ENCODE measurements around the gene CLEC4G. TPM values are rescaled to one million over a fixed set of nuclear protein-coding genes. Genes with fewer than 3 reads are reported as not detected.

CLEC4G gene, protein sequence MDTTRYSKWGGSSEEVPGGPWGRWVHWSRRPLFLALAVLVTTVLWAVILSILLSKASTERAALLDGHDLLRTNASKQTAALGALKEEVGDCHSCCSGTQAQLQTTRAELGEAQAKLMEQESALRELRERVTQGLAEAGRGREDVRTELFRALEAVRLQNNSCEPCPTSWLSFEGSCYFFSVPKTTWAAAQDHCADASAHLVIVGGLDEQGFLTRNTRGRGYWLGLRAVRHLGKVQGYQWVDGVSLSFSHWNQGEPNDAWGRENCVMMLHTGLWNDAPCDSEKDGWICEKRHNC
- total RNA-seq (2022; extraction: Qiagen RNA extraction): not detected in 5 replicates

DNA sequence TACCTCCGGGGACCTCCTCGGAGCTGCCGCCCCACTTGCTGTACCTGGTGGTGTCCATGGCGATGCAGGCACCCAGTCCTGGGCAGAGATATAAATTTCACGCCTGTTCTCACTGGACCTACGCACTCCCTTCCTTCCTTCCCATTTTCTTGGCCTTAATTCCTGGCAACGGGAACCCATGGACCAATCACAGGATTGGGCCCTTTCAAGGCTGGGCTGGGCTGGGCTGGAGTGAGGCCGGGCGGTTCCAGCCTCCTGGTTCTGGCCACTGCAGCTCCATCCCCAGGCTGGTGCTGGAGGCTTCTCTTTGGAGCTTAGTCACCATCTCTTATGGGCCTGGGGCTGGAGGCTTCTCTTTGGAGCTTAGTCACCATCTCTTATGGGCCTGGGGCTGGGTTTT lies at the start of gene CLEC4G:
Gene CLEC4G, minus strand, starts transcription at position 66 of the 400 bp plus-strand sequence. Its CDS starts 8 bp downstream, at position 58.

DNA sequence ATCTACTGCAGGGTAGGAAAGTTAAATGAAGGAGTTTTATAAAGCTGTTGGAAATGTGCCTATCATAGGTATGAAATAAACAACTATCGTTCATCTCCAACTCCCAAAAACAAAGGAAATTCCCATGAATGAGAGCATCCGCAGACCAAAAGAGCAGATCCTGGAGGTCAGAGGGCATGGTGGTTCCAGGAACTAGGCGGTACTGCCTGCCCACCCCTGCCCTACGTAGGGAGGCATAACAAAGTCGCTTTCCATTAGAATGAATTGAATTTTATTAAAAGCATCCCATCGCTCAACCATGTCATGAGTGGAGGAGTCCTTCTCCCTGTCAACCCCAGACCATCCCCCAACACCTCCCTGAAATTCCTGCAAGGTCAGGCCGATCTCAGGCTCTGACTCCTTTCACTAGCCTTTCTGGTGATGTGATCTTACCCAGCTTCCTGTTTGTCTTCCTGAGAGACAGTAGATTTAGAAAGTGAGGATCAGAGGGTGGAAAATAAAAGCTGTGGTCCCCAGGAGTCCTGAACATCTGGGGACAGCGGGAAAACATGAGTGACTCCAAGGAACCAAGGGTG lies 30.9 kb upstream of the CLEC4G start, which contains the start of gene CLEC4M:
Gene CLEC4M, plus strand, starts transcription at position 525 of the 575 bp plus-strand sequence. Its CDS starts 24 bp downstream, at position 549.

DNA sequence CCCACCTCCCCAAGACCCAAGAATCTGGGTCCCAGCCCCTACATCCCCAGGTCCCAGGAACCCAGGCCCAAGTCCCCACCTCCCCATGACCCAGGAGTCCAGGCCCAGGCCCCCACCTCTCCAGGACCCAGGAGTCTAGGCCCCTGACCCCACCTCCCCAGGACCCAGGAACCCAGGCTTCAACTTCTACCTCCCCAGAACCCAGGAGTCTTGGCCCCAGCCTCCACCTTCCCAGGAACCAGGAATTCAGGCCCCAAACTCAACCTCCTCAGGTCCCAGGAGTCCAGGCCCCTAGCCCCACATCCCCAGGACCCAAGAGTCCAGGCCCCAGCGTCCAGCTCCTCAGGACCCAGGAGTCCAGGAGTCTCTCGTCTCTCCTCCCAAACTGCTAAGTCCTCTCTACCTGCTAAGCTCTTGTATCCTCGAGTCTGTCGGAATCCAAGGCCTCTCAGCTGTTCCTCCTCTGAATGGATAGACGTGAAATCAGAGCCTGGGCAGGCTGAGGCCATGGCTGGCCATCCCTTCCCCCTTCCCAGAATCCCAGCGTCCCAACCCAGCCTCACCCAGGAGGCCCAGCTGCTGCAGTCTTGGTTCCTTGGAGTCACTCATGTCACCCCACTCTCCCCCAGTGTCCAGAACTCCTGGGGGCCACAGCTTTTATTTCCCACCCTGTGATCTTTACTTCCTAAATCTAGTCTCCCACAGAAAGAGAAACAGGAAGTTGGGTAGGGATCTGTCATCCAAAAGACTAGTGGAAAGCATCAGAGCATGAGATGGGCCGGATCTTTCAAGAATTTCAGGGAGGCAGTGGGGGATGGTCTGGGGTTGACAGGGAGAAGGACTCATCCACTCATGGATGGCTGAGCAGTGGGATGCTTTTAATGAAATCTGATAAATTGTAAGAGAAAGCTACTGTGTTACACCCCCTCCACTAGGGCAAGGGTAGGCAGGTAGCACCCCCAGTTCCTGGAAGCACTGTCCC lies 15.3 kb upstream of the CLEC4G start, which contains the start of gene CD209:
Gene CD209, minus strand, starts transcription at position 632 of the 982 bp plus-strand sequence. Its CDS starts 23 bp downstream, at position 609.

GRCh38 chr19:7701654-7702457 lies 30.1 kb downstream of the CLEC4G start, which contains the start of gene FCER2:
Gene FCER2, minus strand, starts transcription at chr19:7702131. Its CDS starts 2,371 bp downstream, at chr19:7699760.

DNA sequence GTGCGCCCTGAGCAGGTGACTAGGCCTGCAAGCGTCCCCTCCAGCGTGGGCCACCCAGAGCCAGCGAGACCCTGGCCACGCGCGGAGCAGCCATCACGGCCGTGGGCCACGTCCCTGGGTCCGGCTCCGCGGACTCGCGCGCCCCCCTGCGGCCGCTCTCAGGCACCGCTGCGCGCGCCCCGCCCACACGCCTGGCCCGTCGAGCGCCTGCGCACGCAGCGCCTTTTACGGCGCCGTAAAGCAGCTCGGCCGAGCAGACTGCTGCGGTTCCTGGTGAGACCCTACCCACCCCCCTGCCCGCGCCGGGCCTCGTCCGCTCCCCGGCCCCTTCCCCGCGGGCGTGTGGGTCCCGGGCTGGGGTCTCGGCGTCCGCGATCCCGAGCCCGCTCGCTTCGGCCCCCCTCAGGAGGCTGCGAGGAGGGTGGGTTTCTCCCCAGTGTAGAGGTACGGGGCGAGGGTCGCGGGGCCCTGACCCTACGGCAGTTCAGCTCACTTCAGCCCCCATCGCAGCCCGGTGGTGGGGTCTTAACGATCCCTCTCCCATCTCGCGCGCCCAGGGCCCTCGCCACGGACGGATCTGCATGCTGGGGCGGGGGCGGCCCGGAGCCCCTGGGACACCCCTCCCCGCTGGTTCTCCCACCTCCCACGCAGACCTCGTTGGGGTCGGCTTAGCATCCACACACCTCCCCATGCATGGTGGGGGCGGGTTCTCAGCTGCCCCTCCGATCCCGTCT lies 51.1 kb downstream of the CLEC4G start, which contains the start of gene TRAPPC5:
Gene TRAPPC5, plus strand, starts transcription at position 228 of the 734 bp plus-strand sequence. CDS start 1,421 bp downstream, outside the sequence.

Other genes starting within 250 kb of the CLEC4G start
- 1.4 to 2.6 TPM (median 1.9 TPM) in 5 replicates for gene PEX11G, start 243.1 kb downstream of the CLEC4G start, total RNA-seq (2022; extraction: Qiagen RNA extraction)
- gene ZNF358, start 216.0 kb downstream of the CLEC4G start, total RNA-seq (2022; extraction: Qiagen RNA extraction): 16.7 to 21.1 TPM (median 18.2 TPM) in 5 replicates
- 9.4 to 12.8 TPM (median 12.3 TPM) in 5 replicates for gene MCOLN1, start 209.5 kb downstream of the CLEC4G start, total RNA-seq (2022; extraction: Qiagen RNA extraction)
- gene PNPLA6, start 196.4 kb downstream of the CLEC4G start, total RNA-seq (2022; extraction: Qiagen RNA extraction): 27.7 to 34.6 TPM (median 31.9 TPM) in 5 replicates
- 4.1 to 6.2 TPM (median 5.4 TPM) in 5 replicates for gene CAMSAP3, start 136.2 kb downstream of the CLEC4G start, total RNA-seq (2022; extraction: Qiagen RNA extraction)
- gene XAB2, start 102.6 kb downstream of the CLEC4G start, total RNA-seq (2022; extraction: Qiagen RNA extraction): 23.3 to 26.8 TPM (median 25.1 TPM) in 5 replicates
- gene PET100, start 102.3 kb downstream of the CLEC4G start, total RNA-seq (2022; extraction: Qiagen RNA extraction): 50.7 to 61.5 TPM (median 55.6 TPM) in 5 replicates
- gene PCP2, start 98.4 kb downstream of the CLEC4G start, total RNA-seq (2022; extraction: Qiagen RNA extraction): 0.26 TPM in 1 of 5 replicates, not detected in the others
- gene STXBP2, start 95.0 kb downstream of the CLEC4G start, total RNA-seq (2022; extraction: Qiagen RNA extraction): 35.0 to 43.8 TPM (median 39.3 TPM) in 5 replicates
- not detected in 5 replicates for gene RETN, start 63.1 kb downstream of the CLEC4G start, total RNA-seq (2022; extraction: Qiagen RNA extraction)
- not detected in 5 replicates for gene MCEMP1, start 55.0 kb downstream of the CLEC4G start, total RNA-seq (2022; extraction: Qiagen RNA extraction)
- gene TRAPPC5, start 51.3 kb downstream of the CLEC4G start, total RNA-seq (2022; extraction: Qiagen RNA extraction): 38.8 to 107 TPM (median 101 TPM) in 5 replicates
- gene FCER2, start 30.0 kb downstream of the CLEC4G start, total RNA-seq (2022; extraction: Qiagen RNA extraction): not detected in 5 replicates
- not detected in 5 replicates for gene CD209, start 15.4 kb upstream of the CLEC4G start, total RNA-seq (2022; extraction: Qiagen RNA extraction)
- gene CLEC4M, start 31.1 kb upstream of the CLEC4G start, total RNA-seq (2022; extraction: Qiagen RNA extraction): not detected in 5 replicates
- 1.3 to 2.1 TPM (median 1.8 TPM) in 5 replicates for gene EVI5L, start 98.1 kb upstream of the CLEC4G start, total RNA-seq (2022; extraction: Qiagen RNA extraction)
- gene PRR36, start 142.3 kb upstream of the CLEC4G start, total RNA-seq (2022; extraction: Qiagen RNA extraction): 0.21 to 0.67 TPM (median 0.41 TPM) in 5 replicates
- gene LRRC8E, start 156.4 kb upstream of the CLEC4G start, total RNA-seq (2022; extraction: Qiagen RNA extraction): 4.9 to 6.7 TPM (median 6.0 TPM) in 5 replicates
- 13.3 to 15.8 TPM (median 14.8 TPM) in 5 replicates for gene MAP2K7, start 171.8 kb upstream of the CLEC4G start, total RNA-seq (2022; extraction: Qiagen RNA extraction)
- gene TGFBR3L, start 182.7 kb upstream of the CLEC4G start, total RNA-seq (2022; extraction: Qiagen RNA extraction): 1.0 to 2.4 TPM (median 1.6 TPM) in 5 replicates
- gene SNAPC2, start 188.2 kb upstream of the CLEC4G start, total RNA-seq (2022; extraction: Qiagen RNA extraction): 19.8 to 29.6 TPM (median 29.0 TPM) in 5 replicates
- 7.7 to 21.3 TPM (median 20.5 TPM) in 5 replicates for gene CTXN1, start 194.0 kb upstream of the CLEC4G start, total RNA-seq (2022; extraction: Qiagen RNA extraction)
- 24.2 to 28.9 TPM (median 25.6 TPM) in 5 replicates for gene TIMM44, start 211.6 kb upstream of the CLEC4G start, total RNA-seq (2022; extraction: Qiagen RNA extraction)

Measured in A549 treated with Hydrocortisone at 1 μM for 4 hours (cell line).